Skin epidermis (tissue), 12 donors: ENCODE measurements around the gene KEAP1.
"Not testable (repeated sequence)": the region's sequence is repeated elsewhere in the genome, so short reads cannot be mapped to it uniquely, and the experiment has no call there.

ENCODE experiments used
- H3K27ac ChIP-seq, 21 experiments: fragments of 200-600 bp; sonication (generic) in 11 of 21; one replicate each; pipeline ENCODE4 v1.5.0; 2020; ENCODE audit warnings: mild to moderate bottlenecking in 3 of 21, inconsistent platforms in 2 of 21, moderate library complexity in 2 of 21
- H3K4me3 ChIP-seq, 7 experiments: fragments of 200-600 bp; sonication (generic) in 2 of 7; one replicate each; pipeline ENCODE4 v1.5.0; 2020; ENCODE audit warnings: inconsistent platforms in 2 of 7, mild to moderate bottlenecking in 2 of 7, moderate library complexity in 1 of 7

Gene KEAP1

DNA sequence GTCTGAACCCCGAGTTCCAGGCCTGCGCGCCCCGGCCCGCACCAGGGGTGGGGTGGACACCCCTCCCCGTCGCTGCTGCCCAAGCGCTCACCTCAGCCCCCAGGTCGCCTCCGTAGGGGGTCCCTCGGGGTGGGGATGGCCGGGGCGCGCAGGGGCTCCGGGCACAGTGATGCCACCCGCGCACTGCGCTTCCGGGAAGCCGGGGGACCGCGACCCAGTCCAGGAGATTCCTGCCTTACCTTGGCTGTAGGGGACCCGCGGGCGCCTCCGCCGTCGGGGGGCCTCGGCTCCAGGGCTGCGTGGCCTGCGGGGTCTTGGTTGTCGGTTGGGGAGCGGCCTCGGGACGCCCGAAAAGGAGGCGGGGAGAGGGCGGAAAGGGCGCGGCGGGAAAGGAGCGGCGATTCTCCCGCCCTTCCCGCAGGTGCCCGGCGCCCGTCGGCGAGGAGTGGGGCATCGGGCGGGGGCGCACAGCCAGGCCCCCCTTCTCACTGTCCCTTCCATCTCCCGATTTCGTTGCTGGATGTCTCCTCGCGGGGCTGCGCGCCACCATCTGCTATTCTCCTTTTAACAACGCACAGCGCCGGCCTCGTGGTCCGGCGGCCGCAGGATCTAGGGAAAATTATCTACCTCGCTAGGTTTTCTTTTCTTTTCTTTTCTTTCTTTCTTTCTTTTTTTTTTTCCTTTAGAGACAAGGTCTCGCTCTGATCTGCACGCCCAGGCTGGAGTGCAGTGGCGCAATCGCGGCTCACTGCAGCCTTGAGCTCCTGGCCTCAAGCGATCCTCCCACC lies at the start of gene KEAP1:
Gene KEAP1 (minus strand): TSS at position 355 of the 788 bp plus-strand sequence. CDS start 3,323 bp downstream, outside the sequence.
- H3K27ac ChIP-seq, result peak within 1 kb of the TSS; percentile 95 to 100 (median 98)
- peak within 1 kb of the TSS; percentile 62 to 92 (median 87) for H3K4me3 ChIP-seq

GRCh38 chr19:10552510-10553053 lies 49.4 kb upstream of the KEAP1 start:
- Histone ChIP-seq H3K27ac (peak overlapping the region in 12 of 21 experiments; percentile 27 to 87 (median 74)), H3K4me3 (no peak overlapping the region)

- peak overlapping the region in 5 of 21 experiments; percentile 14 to 43 (median 32) for H3K27ac ChIP-seq
- no peak overlapping the region for H3K4me3 ChIP-seq
Observed at GRCh38 chr19:10551698-10552301, 48.6 kb upstream of the KEAP1 start.

DNA sequence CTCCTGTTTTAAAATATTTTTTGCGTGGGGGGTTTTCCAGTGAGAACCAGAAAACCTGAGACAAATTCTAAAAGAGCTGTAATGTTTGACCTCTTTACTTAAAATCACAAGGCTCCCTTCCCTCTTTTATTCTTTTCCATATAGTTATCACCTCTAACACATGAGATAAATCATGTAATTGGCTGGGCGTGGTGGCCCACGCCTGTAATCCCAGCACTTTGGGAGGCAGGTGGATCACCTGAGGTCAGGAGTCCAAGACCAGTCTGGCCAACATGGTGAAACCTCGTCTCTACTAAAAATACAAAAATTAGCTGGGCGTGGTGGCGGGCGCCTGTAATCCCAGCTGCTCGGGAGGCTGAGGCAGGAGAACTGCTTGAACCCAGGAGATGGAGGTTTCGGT lies 47.9 kb upstream of the KEAP1 start:
- H3K4me3 ChIP-seq, H3K27ac ChIP-seq: not testable (repeated sequence)

DNA sequence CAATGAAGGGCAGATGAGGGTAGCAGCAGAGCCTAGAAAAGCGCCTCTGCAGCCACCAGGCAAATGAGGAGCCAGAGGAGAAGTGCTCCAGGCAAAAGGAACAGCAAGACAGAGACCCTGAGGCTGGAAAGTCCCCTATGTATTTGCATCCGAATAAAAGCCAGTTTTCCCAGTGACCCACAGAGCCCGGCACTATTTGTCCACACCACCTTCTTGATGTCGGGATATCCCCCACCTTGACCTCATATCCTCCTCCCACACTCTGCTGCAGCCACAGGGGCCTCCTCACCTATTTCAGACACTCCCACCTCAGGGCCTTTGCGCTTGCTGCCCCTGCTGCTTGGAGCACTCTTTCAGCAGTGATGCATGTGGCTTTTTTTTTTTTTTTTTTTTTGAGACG lies 47.2 kb upstream of the KEAP1 start:
- Histone ChIP-seq H3K4me3 (no peak overlapping the region), H3K27ac (no peak overlapping the region)

- peak overlapping the region in 1 of 21 experiments; percentile 10 for H3K27ac ChIP-seq
- H3K4me3 ChIP-seq, result no peak overlapping the region
Observed at GRCh38 chr19:10549733-10550132, 46.6 kb upstream of the KEAP1 start.

- H3K4me3 ChIP-seq, result no peak overlapping the region
- no peak overlapping the region for H3K27ac ChIP-seq
Observed at GRCh38 chr19:10548746-10549276, 45.7 kb upstream of the KEAP1 start.

GRCh38 chr19:10546817-10547216 lies 43.7 kb upstream of the KEAP1 start:
- Histone ChIP-seq H3K27ac (peak overlapping the region in 1 of 21 experiments; percentile 54), H3K4me3 (no peak overlapping the region)

DNA sequence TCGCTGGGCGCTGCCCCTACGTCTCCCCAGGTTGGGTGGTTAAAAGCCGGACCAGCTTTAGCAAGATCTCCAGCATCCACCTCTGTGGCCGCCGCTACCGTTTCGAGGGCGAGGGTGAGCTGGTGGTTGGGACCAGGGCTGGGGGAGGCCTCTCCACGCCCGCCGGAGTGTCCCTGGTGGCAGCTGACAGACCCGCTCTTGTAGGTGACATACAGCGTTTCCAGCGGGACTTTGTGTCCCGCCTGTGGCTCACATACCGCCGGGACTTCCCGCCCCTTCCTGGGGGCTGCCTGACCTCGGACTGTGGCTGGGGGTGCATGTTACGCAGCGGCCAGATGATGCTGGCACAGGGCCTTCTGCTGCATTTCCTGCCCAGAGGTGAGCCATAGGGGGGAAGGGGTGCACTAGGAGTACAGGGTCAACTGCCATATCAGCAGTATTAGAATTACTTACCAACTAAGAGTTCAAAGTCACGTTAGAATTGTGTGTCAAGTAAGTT lies 41.6 kb upstream of the KEAP1 start:
- H3K27ac ChIP-seq, result peak overlapping the region in 19 of 21 experiments; percentile 2 to 99 (median 92)

GRCh38 chr19:10544242-10544752 lies 41.1 kb upstream of the KEAP1 start:
- H3K4me3 ChIP-seq, result peak overlapping the region; percentile 81 to 99 (median 97)
- H3K27ac ChIP-seq, result peak overlapping the region; percentile 74 to 99 (median 92)

More for the DNA sequence above, 41.6 kb upstream of the KEAP1 start:
- H3K4me3 ChIP-seq, result peak overlapping the region; percentile 81 to 99 (median 97)

DNA sequence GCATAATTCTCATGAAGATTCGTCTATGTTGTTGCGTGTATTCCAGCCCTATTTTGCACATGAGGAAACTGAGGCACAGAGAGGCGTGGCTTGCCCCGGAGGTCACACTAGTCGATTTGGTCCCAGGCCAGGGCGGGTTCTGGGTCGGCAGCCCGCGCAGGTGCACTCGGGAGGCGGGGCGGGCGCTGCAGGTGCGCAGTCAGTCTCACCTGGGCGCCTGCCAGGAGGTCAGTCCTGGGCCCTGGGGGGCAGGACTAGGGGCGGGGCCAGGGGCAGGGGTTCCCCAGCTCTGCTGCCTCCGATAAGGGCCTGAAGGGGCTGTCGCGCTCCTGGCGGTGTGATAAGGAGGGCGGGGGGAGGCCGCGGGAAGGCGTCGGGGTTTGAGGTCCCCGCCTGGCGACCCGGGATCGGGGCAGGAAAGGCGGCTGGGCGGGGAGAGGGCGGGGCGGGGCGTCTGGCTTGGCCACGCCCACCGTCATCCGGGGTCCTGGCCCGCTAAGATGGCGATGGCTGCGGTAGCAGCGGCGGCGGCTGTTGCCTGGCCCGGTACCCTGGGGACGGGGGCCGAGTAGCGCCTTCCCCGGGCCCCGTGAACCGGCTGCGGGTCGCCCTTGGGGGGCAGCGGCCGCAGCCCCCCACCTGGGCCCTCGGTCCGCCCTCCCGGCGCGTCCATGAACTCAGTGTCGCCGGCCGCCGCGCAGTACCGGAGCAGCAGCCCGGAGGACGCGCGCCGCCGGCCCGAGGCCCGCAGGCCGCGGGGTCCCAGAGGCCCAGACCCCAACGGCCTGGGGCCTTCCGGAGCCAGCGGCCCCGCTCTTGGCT lies 40.5 kb upstream of the KEAP1 start, which contains the start of gene ATG4D:
Gene ATG4D (plus strand): TSS at position 485 of the 822 bp plus-strand sequence. CDS start 187 bp downstream, at position 672.
- Histone ChIP-seq H3K4me3 (peak within 1 kb of the TSS; percentile 81 to 99 (median 97)), H3K27ac (peak within 1 kb of the TSS; percentile 74 to 99 (median 92))

- Histone ChIP-seq H3K27ac (peak overlapping the region in 5 of 21 experiments; percentile 90 to 99 (median 94)), H3K4me3 (peak overlapping the region in 6 of 7 experiments; percentile 81 to 99 (median 97))
Observed at GRCh38 chr19:10543059-10543419, 39.9 kb upstream of the KEAP1 start.

DNA sequence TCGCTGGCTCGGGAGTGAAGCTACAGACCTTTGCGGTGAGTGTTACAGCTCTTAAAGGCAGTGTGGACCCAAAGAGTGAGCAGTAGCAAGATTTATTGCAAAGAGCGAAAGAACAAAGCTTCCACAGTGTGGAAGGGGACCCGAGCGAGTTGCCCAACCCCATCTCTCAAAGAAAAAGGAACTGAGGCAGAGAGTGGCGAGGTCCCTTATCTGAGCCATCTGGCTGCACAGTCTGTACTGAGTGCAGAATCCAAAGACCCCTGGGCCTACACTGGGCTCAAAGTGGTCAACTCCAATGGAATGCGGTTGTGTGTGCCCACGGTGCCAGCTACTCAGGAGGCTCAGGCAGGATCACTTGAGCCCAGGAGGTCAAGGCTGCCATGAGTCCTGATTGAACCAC lies 35.9 kb upstream of the KEAP1 start:
- not testable (repeated sequence) for H3K4me3 ChIP-seq

GRCh38 chr19:10538204-10538983 lies 35.2 kb upstream of the KEAP1 start:
- H3K4me3 ChIP-seq, result no peak overlapping the region
- no peak overlapping the region for H3K27ac ChIP-seq

More for the DNA sequence above, 35.9 kb upstream of the KEAP1 start:
- H3K27ac ChIP-seq, result not testable (repeated sequence)

GRCh38 chr19:10537668-10538067 lies 34.5 kb upstream of the KEAP1 start:
- no peak overlapping the region for H3K27ac ChIP-seq
- no peak overlapping the region for H3K4me3 ChIP-seq

DNA sequence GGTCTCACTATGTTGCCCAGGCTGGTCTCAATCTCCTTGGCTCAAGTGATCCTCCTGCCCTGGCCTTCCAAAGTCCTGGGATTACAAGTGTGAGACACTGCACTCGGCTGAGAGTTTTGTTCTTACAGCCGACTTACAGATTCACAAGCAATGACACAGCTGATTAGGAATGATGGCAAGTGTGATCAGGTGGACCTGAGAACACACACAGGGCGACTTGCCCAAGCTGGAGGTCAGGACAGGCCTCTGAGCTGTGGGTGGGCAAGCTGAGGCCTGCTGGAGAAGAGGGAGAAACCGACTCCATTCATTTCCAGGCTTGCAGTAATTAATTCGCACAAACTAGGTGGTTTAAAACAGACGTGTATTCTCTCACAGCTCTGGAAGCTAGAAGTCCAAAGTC lies 32.5 kb upstream of the KEAP1 start:
- no peak overlapping the region for H3K4me3 ChIP-seq
- peak overlapping the region in 9 of 21 experiments; percentile 13 to 65 (median 49) for H3K27ac ChIP-seq

GRCh38 chr19:10533646-10534386 lies 30.7 kb upstream of the KEAP1 start:
- Histone ChIP-seq H3K4me3 (no peak overlapping the region), H3K27ac (peak overlapping the region in 3 of 21 experiments; percentile 2 to 17 (median 15))
